SHP77 treated with DMSO at 0.1 percent for 48 hours (cell line): ENCODE results near the gene SRP19.
"Not testable (repeated sequence)": the region's sequence is repeated elsewhere in the genome, so short reads cannot be mapped to it uniquely, and the experiment has no call there.

Source experiments
- DNase-seq: peaks from one replicate; lab custom pipeline; 2025; lab: John Stamatoyannopoulos, UW

Gene SRP19

DNA sequence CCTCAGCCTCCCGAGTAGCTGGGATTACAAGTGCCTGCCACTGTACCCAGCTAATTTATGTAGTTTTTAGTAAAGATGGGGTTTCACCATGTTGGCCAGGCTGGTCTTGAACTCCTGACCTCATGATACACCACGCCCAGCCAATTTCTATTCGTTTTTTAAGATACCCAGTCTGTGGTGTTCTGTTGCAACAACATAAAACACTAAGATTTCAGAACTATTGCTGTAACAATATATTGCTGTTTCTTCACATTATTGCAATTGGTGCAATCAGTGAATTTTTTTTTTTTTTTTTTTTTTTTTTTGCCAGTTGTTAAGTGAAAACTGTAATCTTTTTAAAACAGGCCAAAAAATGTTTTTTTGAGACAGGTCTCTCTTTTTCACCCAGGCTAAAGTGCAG, 9.9 kb downstream of the SRP19 start:
- no peak for DNase-seq

DNA sequence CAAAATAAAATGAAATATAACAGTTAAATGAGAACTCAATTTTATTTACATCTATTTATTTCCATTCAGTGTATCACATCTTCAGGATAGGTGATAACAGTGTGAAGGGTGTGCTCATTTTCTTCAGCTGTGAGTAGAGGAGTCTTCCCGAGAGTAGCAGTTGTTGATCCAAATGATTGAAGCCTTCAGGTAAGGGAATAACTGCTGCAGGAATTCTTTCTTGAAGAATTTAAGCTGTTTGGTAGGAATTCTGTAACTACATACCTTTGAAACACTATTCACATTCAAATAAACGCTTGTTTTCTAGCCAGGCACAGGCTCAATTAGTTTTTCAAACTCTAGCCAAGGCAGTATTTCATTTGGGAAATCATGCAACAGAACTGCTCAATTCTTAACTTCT, 15.3 kb downstream of the SRP19 start:
- no peak for DNase-seq

DNA sequence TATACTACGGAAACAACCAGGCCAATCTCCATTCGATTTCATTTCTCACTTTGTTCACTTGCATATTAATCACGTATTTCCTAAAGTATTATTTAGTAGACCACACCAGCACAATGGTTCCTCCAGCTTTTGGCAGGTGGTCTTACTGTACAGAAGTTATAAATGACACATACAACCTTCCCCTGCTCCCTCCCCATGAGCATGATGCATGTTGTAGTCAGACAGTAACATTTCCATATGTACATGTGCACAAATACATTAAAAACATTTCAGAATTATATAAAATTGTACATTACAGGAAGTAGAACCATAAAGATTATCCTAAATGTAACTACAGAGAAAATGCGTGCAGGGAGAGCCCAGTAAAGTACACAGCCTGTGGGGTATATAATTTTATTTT, 17.0 kb downstream of the SRP19 start:
- DNase-seq = no peak

DNA sequence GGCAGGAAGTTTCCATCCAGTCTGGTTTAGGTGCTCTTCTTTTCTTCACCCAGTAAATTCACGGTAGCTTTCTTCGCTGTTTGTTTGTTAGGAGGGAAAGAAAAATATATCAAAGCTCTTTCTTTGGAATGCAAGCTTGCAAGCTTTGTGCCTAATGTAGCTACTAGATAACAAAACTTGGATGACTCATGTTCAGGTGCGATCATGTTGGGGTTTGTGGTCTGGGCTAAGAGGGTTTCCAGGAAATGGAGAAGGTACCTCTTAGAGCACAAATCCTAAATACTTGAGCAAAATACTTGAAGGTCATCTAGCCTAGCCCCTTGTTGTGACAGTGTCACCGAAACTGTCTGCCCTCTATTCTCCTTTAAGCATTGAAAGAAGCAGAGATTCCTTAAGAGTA, 17.7 kb downstream of the SRP19 start:
- no peak for DNase-seq

DNA sequence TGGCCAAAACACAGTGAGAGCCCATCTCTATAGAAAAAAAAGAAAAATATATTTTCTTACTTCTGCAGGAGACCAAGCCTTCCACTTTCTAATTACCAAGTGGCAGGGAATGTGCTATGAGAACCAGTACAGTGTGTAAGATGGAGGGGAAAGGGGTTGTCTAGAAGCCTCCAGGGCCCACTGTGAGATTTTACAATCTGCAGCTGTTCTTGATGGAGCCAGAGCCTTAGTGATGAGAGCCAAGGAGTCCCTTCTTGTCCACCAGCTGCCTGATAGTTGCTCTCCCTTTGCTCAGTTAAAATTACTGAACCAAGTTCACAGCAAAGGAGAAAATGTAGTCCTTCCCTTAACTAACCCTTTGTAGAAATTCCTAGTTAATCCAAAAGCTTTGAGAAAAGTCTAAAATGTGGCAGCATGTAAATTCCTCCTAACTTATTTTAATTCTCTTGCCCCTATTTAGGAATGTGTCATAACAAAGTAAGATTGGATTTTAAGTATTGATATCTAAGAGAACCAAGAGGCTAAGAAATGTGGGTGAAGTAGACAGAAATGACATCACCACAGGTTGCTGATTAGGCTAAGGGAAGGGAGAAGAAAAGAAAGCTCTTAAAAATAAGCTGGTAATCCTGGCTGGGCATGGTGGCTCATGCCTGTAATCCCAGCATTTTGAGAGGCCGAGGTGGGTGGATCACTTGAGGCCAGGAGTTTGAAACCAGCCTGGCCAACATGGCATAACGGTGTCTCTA, 19.3 kb downstream of the SRP19 start:
- DNase-seq = no peak

DNA sequence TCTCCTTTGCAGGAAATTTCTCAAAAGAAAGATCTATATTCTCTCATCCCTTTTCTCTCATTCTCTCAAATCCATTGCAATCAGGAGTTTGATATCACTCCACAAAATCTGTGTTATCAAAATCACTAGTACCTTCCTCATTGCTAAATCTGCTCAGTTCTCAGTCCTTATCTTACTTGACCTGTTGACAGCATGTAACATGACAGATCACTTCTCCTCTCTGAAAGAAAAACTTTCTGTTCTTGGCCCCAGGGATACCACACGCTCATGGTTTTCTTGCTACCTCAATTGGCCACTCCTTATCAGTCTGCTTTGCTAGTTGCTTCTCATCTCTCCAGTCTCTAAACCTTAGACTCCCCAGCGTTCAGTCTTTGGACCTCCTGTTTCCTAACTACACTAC, 22.1 kb downstream of the SRP19 start:
- DNase-seq = no peak

DNA sequence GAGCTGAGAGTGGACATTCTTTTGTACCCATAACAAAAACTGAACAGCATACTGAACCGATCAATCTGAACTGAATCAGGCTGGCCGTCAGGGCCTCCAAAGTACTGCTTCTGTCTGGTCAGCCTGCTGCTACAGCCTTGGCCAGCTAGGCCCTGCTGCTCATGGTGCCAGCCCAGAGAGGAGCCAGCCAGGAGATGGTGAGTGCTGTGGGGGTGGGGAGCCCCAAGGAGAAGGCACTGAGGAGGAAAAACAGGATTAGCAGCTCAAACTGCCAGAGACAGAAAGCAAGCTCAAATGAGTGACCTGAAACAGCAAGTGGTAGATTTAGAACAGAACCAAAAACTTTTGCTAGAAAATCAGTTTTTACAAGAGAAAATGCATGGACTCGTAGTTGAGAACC, 23.9 kb downstream of the SRP19 start:
- no peak for DNase-seq

DNA sequence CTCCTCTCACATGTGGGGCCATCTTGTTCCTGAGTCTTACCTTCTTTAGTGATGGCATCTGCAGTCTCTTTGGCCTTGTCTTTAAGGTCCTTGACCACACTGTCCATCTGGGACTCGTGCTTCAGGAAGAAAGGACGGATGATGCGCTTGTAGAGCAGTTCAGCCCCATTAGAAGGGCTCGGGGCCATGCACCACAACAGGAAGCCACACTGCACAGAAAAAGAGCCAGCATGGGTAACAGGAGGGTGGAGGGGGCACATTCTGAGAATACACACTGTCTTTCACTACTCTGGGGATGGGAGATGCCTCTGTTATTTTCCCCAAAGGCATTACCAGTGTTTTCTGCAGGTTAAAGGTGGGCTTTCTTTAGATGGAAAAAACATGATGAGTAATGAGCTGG, 25.9 kb downstream of the SRP19 start:
- DNase-seq = no peak

DNA sequence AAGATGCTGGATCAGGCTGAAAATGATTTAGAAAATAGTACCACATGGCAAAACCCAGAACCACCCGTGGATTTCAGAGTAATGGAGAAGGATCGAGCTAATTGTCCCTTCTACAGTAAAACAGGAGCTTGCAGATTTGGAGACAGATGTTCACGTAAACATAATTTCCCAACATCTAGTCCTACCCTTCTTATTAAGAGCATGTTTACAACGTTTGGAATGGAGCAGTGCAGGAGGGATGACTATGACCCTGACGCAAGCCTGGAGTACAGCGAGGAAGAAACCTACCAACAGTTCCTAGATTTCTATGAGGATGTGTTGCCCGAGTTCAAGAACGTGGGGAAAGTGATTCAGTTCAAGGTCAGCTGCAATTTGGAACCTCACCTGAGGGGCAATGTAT, 31.0 kb downstream of the SRP19 start:
- not testable (repeated sequence) for DNase-seq

DNA sequence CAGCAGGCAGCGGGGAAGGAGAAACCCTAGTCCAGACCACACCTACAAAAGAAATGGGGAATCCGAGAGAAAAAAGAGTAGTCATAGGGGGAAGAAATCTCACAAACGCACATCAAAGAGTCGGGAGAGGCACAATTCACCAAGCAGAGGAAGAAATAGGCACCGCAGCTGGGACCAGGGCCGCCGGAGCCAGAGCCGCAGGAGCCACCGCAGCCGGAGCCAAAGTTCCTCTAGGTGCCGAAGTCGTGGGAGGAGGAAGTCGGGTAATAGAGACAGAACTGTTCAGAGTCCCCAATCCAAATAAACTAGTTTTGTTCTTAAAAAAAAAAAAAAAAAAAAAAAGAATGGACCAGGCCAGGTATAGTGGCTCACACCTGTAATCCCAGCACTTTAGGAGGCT, 31.7 kb downstream of the SRP19 start:
- no peak for DNase-seq

DNA sequence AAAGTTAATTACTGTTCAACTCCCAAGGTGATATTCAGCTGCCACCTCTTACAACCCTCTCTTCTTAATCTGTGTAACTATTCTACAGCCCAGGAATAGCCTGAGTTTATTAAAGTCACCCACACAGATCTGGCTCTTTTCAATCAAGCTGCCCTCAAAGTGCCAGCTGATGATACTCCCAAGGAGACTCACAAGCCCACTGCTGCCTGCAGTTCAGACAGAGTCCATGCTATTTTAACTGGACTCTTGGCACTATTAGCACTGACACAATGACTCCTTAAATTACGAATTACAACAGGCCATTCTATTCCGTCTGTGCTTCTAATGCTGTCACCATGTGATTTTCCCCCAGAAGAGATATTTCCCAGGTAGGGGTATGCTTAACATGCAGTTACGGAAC, 34.6 kb downstream of the SRP19 start:
- DNase-seq = no peak

DNA sequence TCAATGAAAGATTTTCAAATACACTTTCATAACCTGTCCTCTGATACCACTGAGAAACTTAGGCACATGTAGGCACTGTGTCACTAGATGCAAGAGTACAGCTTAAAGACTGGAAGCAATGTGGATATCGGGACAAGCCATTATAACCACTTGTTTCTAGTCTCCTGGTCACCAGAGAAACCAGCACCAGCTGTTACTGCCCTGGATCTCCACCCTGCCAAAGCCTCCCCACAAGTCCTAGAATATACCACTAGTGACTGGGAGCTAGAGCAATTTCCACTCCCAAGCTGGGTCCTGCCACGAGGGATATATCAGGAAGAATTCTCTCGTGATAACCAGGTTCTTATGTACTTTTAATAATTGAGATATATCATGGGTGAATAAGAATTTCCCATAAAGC, 41.5 kb downstream of the SRP19 start:
- no peak for DNase-seq

DNA sequence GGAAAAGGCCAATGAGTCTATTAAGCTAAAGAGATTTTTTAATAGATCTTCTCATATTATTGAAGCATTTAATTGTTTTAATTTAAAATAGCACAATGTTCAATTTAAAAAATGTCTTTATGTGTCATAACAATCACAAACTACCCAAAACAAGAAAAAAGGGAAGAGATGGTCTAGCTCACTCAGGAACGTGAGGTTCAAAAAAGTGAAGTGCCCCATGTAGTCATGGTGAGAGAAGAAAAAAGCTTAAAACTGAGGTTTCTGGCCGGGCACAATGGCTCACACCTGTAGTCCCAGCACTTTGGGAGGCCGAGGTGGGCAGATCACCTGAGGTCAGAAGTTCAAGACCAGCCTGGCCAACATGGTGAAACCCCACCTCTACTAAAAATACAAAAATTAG, 43.9 kb downstream of the SRP19 start:
- DNase-seq = not testable (repeated sequence)

DNA sequence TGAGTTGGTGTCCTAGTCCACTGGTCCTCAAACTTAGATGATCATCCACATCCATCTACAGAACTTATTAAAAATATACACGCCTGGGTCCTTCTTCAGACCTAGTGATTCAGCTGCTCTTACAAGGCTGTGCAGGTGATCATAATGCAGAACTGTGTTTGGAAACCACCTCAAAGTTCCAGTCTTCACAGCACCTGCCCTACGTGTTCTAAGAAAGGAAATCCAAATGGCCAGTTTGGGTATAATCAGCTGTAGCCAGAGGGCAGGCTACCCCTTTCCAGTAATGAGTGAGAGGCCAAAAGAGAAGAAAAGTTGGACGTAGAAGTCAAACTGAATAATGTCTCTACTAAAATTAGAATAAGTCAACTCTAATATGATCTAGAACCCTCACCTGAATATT, 45.5 kb downstream of the SRP19 start:
- no peak for DNase-seq

DNA sequence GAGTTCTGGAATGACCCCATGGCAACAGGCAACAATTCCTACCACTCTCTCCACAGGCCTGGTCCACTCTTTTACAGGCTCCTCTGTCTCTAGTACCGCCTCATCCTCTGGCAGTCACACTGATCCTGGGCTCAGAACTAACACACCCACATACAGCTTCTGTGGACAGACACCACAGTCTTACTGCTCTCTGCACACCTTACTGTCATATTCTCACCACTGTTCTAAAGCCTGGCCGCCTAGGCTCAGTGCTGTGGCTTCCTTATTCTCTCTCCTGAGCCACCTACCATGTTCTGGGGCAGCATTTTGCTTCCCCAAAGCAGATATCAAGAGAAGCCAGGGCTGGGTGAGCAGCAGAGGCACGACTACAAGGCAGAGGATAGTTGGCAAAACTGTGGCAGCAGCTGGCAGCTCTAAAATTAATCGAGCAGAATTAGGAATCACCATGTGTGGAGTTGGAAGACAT, 46.1 kb downstream of the SRP19 start:
- DNase-seq = no peak

DNA sequence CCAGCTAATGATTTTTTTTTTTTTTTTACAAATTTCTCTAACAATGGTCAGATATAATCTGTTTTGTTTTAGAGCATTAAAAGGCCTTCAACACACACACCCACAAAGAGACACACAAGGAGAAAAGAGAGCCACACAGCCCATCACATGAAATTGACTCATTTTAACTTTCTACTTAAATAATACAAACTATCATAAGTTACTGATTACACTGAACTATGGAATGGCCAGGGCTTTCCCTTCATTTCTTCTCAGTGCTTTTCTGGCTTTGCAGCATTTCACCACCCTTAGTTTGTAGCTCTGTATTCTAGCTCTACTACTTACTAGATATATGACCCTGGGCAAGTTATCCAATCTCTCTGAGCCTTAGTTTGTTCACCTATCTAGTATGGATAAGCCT, 47.8 kb downstream of the SRP19 start:
- DNase-seq = no peak

DNA sequence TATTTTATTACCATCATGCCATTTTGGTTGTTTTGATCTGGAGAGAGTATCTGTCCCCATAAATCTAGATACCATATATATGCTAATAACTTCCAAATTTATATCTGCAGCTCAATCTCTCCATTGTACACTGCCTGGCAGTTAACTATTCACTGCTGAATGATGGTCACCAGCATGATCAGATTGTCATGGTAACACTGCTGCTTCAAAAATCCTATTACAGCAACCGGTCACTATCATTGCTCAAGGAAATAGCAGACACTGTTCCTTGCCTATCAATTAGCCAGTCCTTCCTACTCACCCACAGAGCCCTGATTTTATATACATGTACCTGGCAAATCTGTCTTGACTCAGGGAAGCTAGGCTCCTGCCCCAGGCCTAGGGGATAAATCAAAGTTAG, 49.4 kb downstream of the SRP19 start:
- no peak for DNase-seq

DNA sequence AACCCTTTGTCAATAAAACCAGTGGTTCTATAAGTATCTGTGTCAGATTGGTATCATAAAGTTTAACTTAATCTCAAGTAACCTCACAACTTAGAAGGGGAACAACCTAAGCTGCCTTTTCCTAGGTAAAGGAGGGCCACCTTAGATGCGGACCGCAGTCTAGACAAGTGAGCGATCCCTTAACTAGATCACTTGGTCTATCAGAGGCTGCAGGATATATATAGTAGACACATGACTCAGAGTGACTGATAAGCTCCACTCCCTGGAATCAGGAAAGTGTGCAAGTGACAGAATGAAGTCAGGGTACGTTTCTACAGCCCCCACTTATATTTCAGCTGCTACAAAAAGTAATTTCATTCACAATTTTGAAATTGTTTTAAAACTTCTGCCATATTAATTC, 53.5 kb downstream of the SRP19 start:
- DNase-seq = no peak

DNA sequence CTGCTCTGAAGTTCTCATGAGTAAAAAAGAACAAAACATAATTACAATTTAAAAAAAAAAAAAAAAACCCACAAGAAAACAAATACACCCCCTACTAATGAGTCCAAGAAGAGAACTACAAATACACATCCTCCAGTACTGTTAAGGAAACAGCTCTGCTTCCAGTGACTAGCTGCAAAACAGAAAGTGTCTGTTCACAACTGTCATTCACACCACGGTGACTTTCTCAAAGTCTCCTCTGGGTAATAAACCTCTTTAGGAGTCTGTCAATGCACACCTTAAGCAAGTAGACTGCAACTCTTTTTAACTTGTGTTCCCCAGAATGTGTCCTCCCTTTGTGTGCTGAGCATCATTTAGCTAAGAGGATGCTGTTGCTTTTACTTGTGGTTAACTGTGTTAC, 54.7 kb downstream of the SRP19 start:
- DNase-seq = no peak

DNA sequence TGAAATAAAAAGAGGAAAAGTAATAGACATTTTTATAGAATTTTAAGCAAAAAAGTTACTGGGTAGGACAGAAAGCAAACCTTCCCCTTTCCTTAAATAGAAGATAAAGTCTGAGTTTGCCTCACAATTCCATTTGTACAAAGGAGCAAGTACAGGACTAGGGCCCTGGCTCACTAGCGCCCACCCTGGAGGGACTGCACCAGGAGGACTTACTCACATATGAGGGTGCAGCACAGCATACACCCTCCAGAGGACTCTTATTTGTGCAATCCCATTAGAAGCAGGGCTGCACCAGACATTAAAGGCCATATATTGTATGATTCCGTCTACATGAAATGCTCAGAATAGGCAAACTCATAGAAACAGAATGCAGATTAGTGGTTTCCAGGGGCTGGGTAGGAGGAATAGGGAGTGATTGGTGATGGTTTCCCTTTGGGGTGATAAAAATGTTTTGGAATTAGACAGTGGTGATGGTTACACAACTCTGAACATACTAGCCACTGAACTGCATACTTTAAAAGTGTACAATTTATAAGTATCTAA, 56.4 kb downstream of the SRP19 start:
- DNase-seq = no peak

DNA sequence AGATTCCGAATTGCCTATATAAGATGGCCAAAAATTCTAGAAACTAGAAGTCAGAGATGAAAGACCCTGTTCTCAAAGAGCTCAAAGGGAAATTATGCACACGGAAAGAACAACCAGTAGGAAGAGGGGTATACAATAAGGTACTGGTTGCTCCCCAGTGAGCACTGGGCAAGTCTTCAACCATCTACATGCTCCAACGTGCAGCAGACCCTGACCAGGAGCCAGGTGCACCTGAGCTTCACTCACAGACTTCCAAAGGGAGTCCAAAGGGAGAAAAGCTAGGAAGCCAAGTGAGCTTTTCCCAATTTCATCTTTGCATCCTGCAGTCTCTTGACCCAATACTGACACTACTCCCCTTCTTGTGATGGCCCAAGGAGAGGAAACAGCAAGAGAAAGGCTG, 57.0 kb downstream of the SRP19 start:
- no peak for DNase-seq

DNA sequence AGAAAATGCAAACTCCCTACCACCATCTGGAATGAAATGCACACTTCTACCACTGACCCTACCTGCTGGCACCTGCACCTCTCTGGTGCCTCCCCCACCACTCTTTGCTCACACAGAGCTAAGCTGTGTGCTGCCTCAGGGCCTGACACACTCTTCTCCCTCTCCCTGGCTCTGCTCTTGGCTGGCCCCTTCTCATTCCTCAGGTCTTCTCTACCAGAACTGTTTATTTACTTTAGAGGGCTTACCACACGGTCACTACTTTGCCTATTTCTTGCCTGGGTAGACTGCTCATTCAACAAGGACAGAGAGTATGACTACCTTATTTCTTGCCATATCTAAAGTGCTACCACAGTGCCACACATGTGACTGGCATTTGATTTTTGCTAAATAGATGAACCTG, 57.6 kb downstream of the SRP19 start:
- no peak for DNase-seq
